ENCODE results near the gene DNAJC17. TPM values are rescaled to one million over a fixed set of nuclear protein-coding genes. Genes with fewer than 3 reads are reported as not detected.
A peak's percentile ranks its signal among the peaks of the same experiment; 100 is the strongest.

DNAJC17 gene
- total and polyA plus RNA-seq, 12 donors = 9.9 to 62.1 (median 16.2) TPM

- no peak for TF ChIP-seq CTCF (IDR thresholded peaks at IDR 0.05)
- no peak overlapping the region for H3K4me3 ChIP-seq
- H3K9me3 ChIP-seq = no peaks in the 10 kb centered on the region
- peak overlapping the region in 1 of 10 donors; percentile 31 for H3K27ac ChIP-seq
- ATAC-seq (no peak), DNase-seq (no peak)
- peaks cover 0 to 51% (median 8%) of the 10 kb centered on the region in 9 donors for H3K36me3 ChIP-seq
- 91 to 92% methylated on average over 29 of the region's 29 CpGs for WGBS, 2 donors
- intact Hi-C loops (cut with DNase I) = no loop called here
- no peaks in the 10 kb centered on the region for H3K27me3 ChIP-seq
- H3K4me1 ChIP-seq = peaks cover 0 to 50% (median 31%) of the 10 kb centered on the region in 9 donors
Measured at GRCh38 chr15:40767838-40768500, 39.3 kb downstream of the DNAJC17 start.

GRCh38 chr15:40766906-40767837, 40.1 kb downstream of the DNAJC17 start:
- Histone ChIP-seq H3K4me1 (peaks cover 0 to 56% (median 38%) of the 10 kb centered on the region in 9 donors), H3K27me3 (no peaks in the 10 kb centered on the region), H3K4me3 (no peak overlapping the region), H3K36me3 (peaks cover 0 to 43% (median 3%) of the 10 kb centered on the region in 9 donors), H3K27ac (no peak overlapping the region), H3K9me3 (no peaks in the 10 kb centered on the region)
- DNase-seq (no peak), ATAC-seq (no peak)
- intact Hi-C loops (cut with DNase I) = no loop called here
- TF ChIP-seq CTCF (IDR thresholded peaks at IDR 0.05) = no peak
- WGBS, 2 donors = 92 to 93% methylated on average over 32 of the region's 32 CpGs

GRCh38 chr15:40766194-40766815, 41.0 kb downstream of the DNAJC17 start:
- H3K36me3 ChIP-seq = peaks cover 0 to 34% (median 0%) of the 10 kb centered on the region in 9 donors
- no peak for DNase-seq
- peaks cover 0 to 56% (median 38%) of the 10 kb centered on the region in 9 donors for H3K4me1 ChIP-seq
- no peak overlapping the region for H3K27ac ChIP-seq
- ATAC-seq = no peak
- H3K4me3 ChIP-seq = no peak overlapping the region
- WGBS, 2 donors = 65 to 76% methylated on average over 7 of the region's 7 CpGs
- no peak for TF ChIP-seq CTCF (IDR thresholded peaks at IDR 0.05)
- H3K9me3 ChIP-seq = no peaks in the 10 kb centered on the region
- no peaks in the 10 kb centered on the region for H3K27me3 ChIP-seq
- intact Hi-C loops (cut with DNase I) = no loop called here

GRCh38 chr15:40764629-40765103, 42.6 kb downstream of the DNAJC17 start:
- Histone ChIP-seq H3K4me3 (peak overlapping the region in 9 of 10 donors; percentile 50 to 76 (median 62)), H3K27me3 (no peaks in the 10 kb centered on the region), H3K9me3 (no peaks in the 10 kb centered on the region), H3K4me1 (peaks cover 0 to 49% (median 34%) of the 10 kb centered on the region in 9 donors), H3K36me3 (peaks cover 0 to 23% (median 0%) of the 10 kb centered on the region in 9 donors), H3K27ac (peak overlapping the region in 9 of 10 donors; percentile 28 to 80 (median 68))
- intact Hi-C loops (cut with DNase I) = no loop called here
- no peak for DNase-seq
- peak in 6 of 8 donors; percentile 1 to 4 (median 2) for ATAC-seq
- WGBS, 2 donors = 29% methylated on average over 8 of the region's 8 CpGs
- TF ChIP-seq CTCF (IDR thresholded peaks at IDR 0.05) = no peak
